22Rv1 (cell line): ENCODE measurements around the gene ATF6.

ENCODE experiments used
- CTCF ChIP-seq: fragments of 450-650 bp; IDR thresholded peaks from 2 replicates; pipeline ENCODE4 v1.5.1; 2017; ENCODE audit warnings: mild to moderate bottlenecking
- ZFX ChIP-seq: fragments of 450-650 bp; IDR thresholded peaks from 2 replicates; pipeline ENCODE4 v1.6.1; 2017; ENCODE audit warnings: antibody characterized with exemption, borderline replicate concordance

- TF ChIP-seq CTCF, result no peak
- no peak for TF ChIP-seq ZFX
Observed at GRCh38 chr1:161952607-161953172, 186.6 kb downstream of the ATF6 start.
